Measurements from ENCODE around the gene RTL10. TPM values are rescaled to one million over a fixed set of nuclear protein-coding genes. Genes with fewer than 3 reads are reported as not detected.

RTL10 gene
- total RNA-seq, 1 experiment from 2014 or later, result 26.7 TPM

DNA sequence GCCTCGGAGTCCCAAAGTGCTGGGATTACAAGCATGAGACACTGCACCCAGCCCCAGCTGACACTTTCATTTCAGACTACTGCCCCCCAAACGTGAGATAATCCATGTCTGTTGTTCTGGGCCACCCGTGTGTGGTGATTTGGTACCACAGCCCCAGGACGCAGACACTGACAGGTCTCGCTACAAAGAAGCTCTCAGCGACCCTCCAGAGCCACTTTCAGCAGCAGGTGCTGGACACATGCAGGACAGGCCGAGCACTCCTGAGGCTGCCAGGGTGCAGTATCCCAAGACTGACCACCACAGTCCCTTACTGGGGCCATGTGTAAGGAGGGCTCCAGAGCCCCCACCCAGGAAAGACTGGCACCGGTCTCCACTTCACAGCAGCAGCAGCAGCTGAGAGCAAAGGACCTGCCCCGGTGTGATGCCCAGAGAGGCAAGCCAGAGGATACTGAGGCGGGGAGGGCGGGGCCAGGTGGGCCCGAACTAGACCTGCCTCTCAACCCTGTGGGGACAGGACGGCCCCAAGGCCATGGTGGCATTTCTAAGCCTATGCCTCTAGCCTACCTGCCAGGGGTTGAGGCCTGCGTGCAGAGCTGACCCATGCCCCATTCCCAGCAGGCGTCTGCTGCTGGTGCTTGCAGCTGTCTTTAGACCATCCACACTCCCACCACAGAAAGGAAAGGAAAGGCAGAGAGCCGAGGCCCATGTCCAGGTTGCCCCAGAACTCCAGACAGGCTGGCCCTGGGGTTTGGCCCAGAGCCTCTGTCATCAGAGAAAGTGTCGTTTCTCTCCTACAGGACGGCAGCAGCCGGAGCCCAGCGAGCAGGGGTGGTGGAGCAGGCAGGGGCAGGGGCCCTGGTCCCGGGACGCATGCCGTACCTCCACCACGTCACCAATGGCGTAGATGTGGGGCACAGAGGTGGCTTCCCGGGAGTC, 28.0 kb upstream of the RTL10 start:
- Histone ChIP-seq H3K9me3 (ENCODE audit: control insufficient read depth, insufficient read depth, low read depth, low read length) (no peaks in the 10 kb centered on the region), H3K36me3 (ENCODE audit: control insufficient read depth, insufficient read depth, low read length) (no peaks in the 10 kb centered on the region), H3K27me3 (ENCODE audit: control insufficient read depth, insufficient read depth, low read length) (no peaks in the 10 kb centered on the region), H3K4me1 (ENCODE audit: control insufficient read depth, insufficient read depth, low read length) (peaks cover 49% of the 10 kb centered on the region), H3K27ac (ENCODE audit: low read length) (peak overlapping the region; percentile 94), H3K4me3 (ENCODE audit: low read depth in 2 of 2, low read length in 2 of 2) (no peak overlapping the region)
- TF ChIP-seq, protein P1, sequence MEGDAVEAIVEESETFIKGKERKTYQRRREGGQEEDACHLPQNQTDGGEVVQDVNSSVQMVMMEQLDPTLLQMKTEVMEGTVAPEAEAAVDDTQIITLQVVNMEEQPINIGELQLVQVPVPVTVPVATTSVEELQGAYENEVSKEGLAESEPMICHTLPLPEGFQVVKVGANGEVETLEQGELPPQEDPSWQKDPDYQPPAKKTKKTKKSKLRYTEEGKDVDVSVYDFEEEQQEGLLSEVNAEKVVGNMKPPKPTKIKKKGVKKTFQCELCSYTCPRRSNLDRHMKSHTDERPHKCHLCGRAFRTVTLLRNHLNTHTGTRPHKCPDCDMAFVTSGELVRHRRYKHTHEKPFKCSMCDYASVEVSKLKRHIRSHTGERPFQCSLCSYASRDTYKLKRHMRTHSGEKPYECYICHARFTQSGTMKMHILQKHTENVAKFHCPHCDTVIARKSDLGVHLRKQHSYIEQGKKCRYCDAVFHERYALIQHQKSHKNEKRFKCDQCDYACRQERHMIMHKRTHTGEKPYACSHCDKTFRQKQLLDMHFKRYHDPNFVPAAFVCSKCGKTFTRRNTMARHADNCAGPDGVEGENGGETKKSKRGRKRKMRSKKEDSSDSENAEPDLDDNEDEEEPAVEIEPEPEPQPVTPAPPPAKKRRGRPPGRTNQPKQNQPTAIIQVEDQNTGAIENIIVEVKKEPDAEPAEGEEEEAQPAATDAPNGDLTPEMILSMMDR (IDR thresholded peaks at IDR 0.05), result no peak
- no peak for TF ChIP-seq REST (IDR thresholded peaks at IDR 0.05; ENCODE audit: insufficient read depth in 1 of 2, low read depth in 2 of 2, low read length in 1 of 2)
- TF ChIP-seq SIN3A (IDR thresholded peaks at IDR 0.05; ENCODE audit: borderline replicate concordance, insufficient read depth, low read depth, low read length), result no peak
- no peak for TF ChIP-seq POLR2AphosphoS5 (IDR thresholded peaks at IDR 0.05; ENCODE audit: low read depth, low read length)
- TF ChIP-seq TCF7L2 (IDR thresholded peaks at IDR 0.05; ENCODE audit: low read depth, low read length), result no peak
- ChIA-PET CTCF (no interaction called here), POLR2A (no interaction called here)
- DNase-seq (ENCODE audit: low read depth, low spot score) (no peak), ATAC-seq (no peak)
- intact Hi-C loops (cut with micrococcal nuclease; ENCODE audit: unreplicated experiment) (no loop called here), in situ Hi-C loops (cut with HindIII; ENCODE audit: low pct_unique_long_range_greater_than_20kb, low sequenced_read_pairs) (no loop called here)
- no TSS peak for BruUV-seq (replicated peaks)

DNA sequence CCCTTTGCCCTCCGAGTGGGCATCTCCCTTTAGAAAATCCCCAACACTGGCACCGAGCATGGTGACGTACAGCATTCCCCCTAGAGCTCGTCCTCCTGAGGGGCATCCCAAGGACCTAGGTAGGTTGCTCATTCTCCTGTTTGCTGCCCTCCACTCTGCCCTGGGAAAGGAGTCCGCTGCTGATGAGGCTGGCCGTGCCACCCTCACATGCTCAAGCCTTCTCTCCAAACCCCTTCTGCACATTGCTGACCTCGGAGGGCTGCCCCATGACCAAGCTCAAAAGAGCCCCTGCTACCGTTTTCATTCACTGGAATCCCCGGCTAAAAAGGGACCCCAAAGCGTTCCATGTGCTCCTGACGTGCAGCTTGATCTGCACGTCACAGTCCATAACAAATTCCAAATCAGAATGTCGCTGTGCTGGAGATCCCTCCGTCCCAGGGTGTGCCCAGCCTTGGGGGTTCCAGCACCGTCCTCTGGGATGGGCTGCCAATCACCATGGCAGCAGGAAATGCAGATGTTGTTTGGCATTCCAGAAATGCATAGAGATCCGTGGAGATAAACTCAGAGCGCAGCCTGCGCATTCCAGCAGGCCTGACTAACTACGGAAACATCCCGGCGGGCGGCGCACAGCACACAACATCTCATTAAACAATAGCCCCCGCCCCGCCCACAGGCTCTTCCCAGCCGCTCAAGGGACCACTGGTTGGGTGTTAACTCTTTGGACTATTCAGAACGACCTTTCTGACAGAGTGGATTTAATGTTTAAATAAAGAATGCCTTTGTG, 26.3 kb upstream of the RTL10 start:
- in situ Hi-C loops (cut with HindIII; ENCODE audit: low pct_unique_long_range_greater_than_20kb, low sequenced_read_pairs) (no loop called here), intact Hi-C loops (cut with micrococcal nuclease; ENCODE audit: unreplicated experiment) (no loop called here)
- peak; percentile 57 for DNase-seq (ENCODE audit: low read depth, low spot score)
- TF ChIP-seq SIN3A (IDR thresholded peaks at IDR 0.05; ENCODE audit: borderline replicate concordance, insufficient read depth, low read depth, low read length), result no peak
- TF ChIP-seq TCF7L2 (IDR thresholded peaks at IDR 0.05; ENCODE audit: low read depth, low read length), result peak; percentile 50; the same call in 1 of the 2 replicates
- TF ChIP-seq POLR2AphosphoS5 (IDR thresholded peaks at IDR 0.05; ENCODE audit: low read depth, low read length), result peak; percentile 64; the same call in 1 of the 2 replicates
- CTCF ChIA-PET, result interaction anchor here (0.6 kb wide), 1 partner anchor 27 kb away, joined by 3 read pairs; the partner anchor contains the start of genes GNB1L and RTL10
- Histone ChIP-seq H3K4me3 (ENCODE audit: low read depth in 2 of 2, low read length in 2 of 2) (peak overlapping the region; percentile 3 to 26; a peak in 3 of 4 replicates), H3K36me3 (ENCODE audit: control insufficient read depth, insufficient read depth, low read length) (no peaks in the 10 kb centered on the region), H3K4me1 (ENCODE audit: control insufficient read depth, insufficient read depth, low read length) (peaks cover 64% of the 10 kb centered on the region), H3K27me3 (ENCODE audit: control insufficient read depth, insufficient read depth, low read length) (no peaks in the 10 kb centered on the region), H3K9me3 (ENCODE audit: control insufficient read depth, insufficient read depth, low read depth, low read length) (no peaks in the 10 kb centered on the region), H3K27ac (ENCODE audit: low read length) (peak overlapping the region; percentile 94)
- ATAC-seq, result peak; percentile 85
- BruUV-seq (replicated peaks), result TSS peak; percentile 84
- POLR2A ChIA-PET, result no interaction called here
